ENCODE measurements around the gene CHRNB4. TPM values are rescaled to one million over a fixed set of nuclear protein-coding genes. Genes with fewer than 3 reads are reported as not detected.
"Not testable (repeated sequence)": the region's sequence is repeated elsewhere in the genome, so short reads cannot be mapped to it uniquely, and the experiment has no call there.

Gene CHRNB4
- not detected for total RNA-seq

GRCh38 chr15:78641102-78641748 is at the start of gene CHRNB4:
TSS of gene CHRNB4 (minus strand) at chr15:78641210. CDS start at chr15:78641133, 77 bp downstream.
- intact Hi-C loops (cut with DNase I, micrococcal nuclease), result no loop called here
- H3K4me1 Mint-ChIP-seq, result peaks cover 8% of the 10 kb centered on the region

GRCh38 chr15:78689626-78690025 is 48.6 kb upstream of the CHRNB4 start:
- Mint-ChIP-seq H3K9me3 (ENCODE audit: low read depth) (no peaks in the 10 kb centered on the region), H3K4me3 (no peak overlapping the region), H3K27me3 (no peaks in the 10 kb centered on the region), H3K27ac (no peak overlapping the region), H3K4me1 (peaks cover 4% of the 10 kb centered on the region), H3K36me3 (ENCODE audit: low read depth) (no peaks in the 10 kb centered on the region)
- ATAC-seq (no peak), DNase-seq (no peak)
- ChIA-PET CTCF (interaction anchor here (1.5 kb wide), 1 partner anchor 20 kb away, joined by 3 read pairs; no protein-coding TSS in a partner anchor), POLR2A (no interaction called here)
- intact Hi-C loops (cut with DNase I, micrococcal nuclease), result no loop called here

More at GRCh38 chr15:78641102-78641748, at the start of gene CHRNB4:
- ChIA-PET POLR2A (no interaction called here), CTCF (interaction anchor here (0.6 to 1.6 kb wide), 5 partner anchors 17 to 99 kb away, joined by 3 to 6 read pairs (median 3); no protein-coding TSS in a partner anchor)
- Mint-ChIP-seq H3K36me3 (ENCODE audit: low read depth) (no peaks in the 10 kb centered on the region), H3K27ac (no peak within 1 kb of the TSS), H3K9me3 (ENCODE audit: low read depth) (no peaks in the 10 kb centered on the region), H3K27me3 (peaks cover 19% of the 10 kb centered on the region), H3K4me3 (peak within 1 kb of the TSS; percentile 44)
- DNase-seq (peak; percentile 45), ATAC-seq (peak; percentile 68)

- H3K36me3 Mint-ChIP-seq (ENCODE audit: low read depth), result no peaks in the 10 kb centered on the region
- CTCF ChIA-PET, result interaction anchor here (0.7 to 1.2 kb wide), 2 partner anchors 33 to 44 kb away, joined by 3 read pairs; no protein-coding TSS in a partner anchor
Observed at GRCh38 chr15:78685925-78686324, 44.9 kb upstream of the CHRNB4 start.

GRCh38 chr15:78685159-78685921 is 44.3 kb upstream of the CHRNB4 start:
- no peak overlapping the region for H3K27ac Mint-ChIP-seq
- no peaks in the 10 kb centered on the region for H3K36me3 Mint-ChIP-seq (ENCODE audit: low read depth)
- no peak overlapping the region for H3K4me3 Mint-ChIP-seq
- ATAC-seq (no peak), DNase-seq (no peak)
- no peaks in the 10 kb centered on the region for H3K27me3 Mint-ChIP-seq
- intact Hi-C loops (cut with DNase I, micrococcal nuclease), result no loop called here
- peaks cover 4% of the 10 kb centered on the region for H3K4me1 Mint-ChIP-seq
- POLR2A ChIA-PET, result no interaction called here
- H3K9me3 Mint-ChIP-seq (ENCODE audit: low read depth), result no peaks in the 10 kb centered on the region
- CTCF ChIA-PET, result interaction anchor here (0.7 to 1.2 kb wide), 4 partner anchors 9 to 80 kb away, joined by 3 read pairs; no protein-coding TSS in a partner anchor

More at GRCh38 chr15:78685925-78686324, 44.9 kb upstream of the CHRNB4 start:
- no peaks in the 10 kb centered on the region for H3K9me3 Mint-ChIP-seq (ENCODE audit: low read depth)
- ATAC-seq (no peak), DNase-seq (no peak)
- no peaks in the 10 kb centered on the region for H3K27me3 Mint-ChIP-seq
- intact Hi-C loops (cut with DNase I, micrococcal nuclease), result no loop called here
- POLR2A ChIA-PET, result no interaction called here
- H3K4me3 Mint-ChIP-seq, result no peak overlapping the region
- no peak overlapping the region for H3K27ac Mint-ChIP-seq
- H3K4me1 Mint-ChIP-seq, result peaks cover 4% of the 10 kb centered on the region

- no peaks in the 10 kb centered on the region for H3K9me3 Mint-ChIP-seq (ENCODE audit: low read depth)
- H3K36me3 Mint-ChIP-seq (ENCODE audit: low read depth), result no peaks in the 10 kb centered on the region
- ChIA-PET POLR2A (no interaction called here), CTCF (interaction anchor here (1.0 kb wide), 2 partner anchors 10 to 81 kb away, joined by 3 read pairs; no protein-coding TSS in a partner anchor)
- ATAC-seq (no peak), DNase-seq (no peak)
- intact Hi-C loops (cut with DNase I, micrococcal nuclease), result no loop called here
- peaks cover 4% of the 10 kb centered on the region for H3K4me1 Mint-ChIP-seq
- no peaks in the 10 kb centered on the region for H3K27me3 Mint-ChIP-seq
- no peak overlapping the region for H3K27ac Mint-ChIP-seq
- H3K4me3 Mint-ChIP-seq, result no peak overlapping the region
Observed at GRCh38 chr15:78684657-78685056, 43.6 kb upstream of the CHRNB4 start.

GRCh38 chr15:78683599-78683998 is 42.6 kb upstream of the CHRNB4 start:
- POLR2A ChIA-PET; H3K9me3 Mint-ChIP-seq (ENCODE audit: low read depth); DNase-seq; ATAC-seq; H3K4me3 Mint-ChIP-seq; H3K27ac Mint-ChIP-seq; H3K4me1 Mint-ChIP-seq; H3K27me3 Mint-ChIP-seq; intact Hi-C loops (cut with DNase I, micrococcal nuclease); H3K36me3 Mint-ChIP-seq (ENCODE audit: low read depth): not testable (repeated sequence)
- CTCF ChIA-PET, result interaction anchor here (0.5 kb wide), 1 partner anchor 12 kb away, joined by 4 read pairs; no protein-coding TSS in a partner anchor

- H3K36me3 Mint-ChIP-seq (ENCODE audit: low read depth), result no peaks in the 10 kb centered on the region
- CTCF ChIA-PET, result no interaction called here
- POLR2A ChIA-PET, result no interaction called here
- H3K4me3 Mint-ChIP-seq, result no peak overlapping the region
- H3K9me3 Mint-ChIP-seq (ENCODE audit: low read depth), result no peaks in the 10 kb centered on the region
- intact Hi-C loops (cut with DNase I, micrococcal nuclease), result no loop called here
- no peak overlapping the region for H3K27ac Mint-ChIP-seq
- no peak for DNase-seq
- H3K27me3 Mint-ChIP-seq, result no peaks in the 10 kb centered on the region
- peaks cover 4% of the 10 kb centered on the region for H3K4me1 Mint-ChIP-seq
- no peak for ATAC-seq
Observed at GRCh38 chr15:78682693-78683410, 41.8 kb upstream of the CHRNB4 start.

- DNase-seq, result no peak
- Mint-ChIP-seq H3K4me3 (no peak overlapping the region), H3K9me3 (ENCODE audit: low read depth) (no peaks in the 10 kb centered on the region), H3K36me3 (ENCODE audit: low read depth) (no peaks in the 10 kb centered on the region), H3K27me3 (no peaks in the 10 kb centered on the region), H3K4me1 (peaks cover 4% of the 10 kb centered on the region), H3K27ac (no peak overlapping the region)
- POLR2A ChIA-PET, result no interaction called here
- intact Hi-C loops (cut with DNase I, micrococcal nuclease), result no loop called here
- CTCF ChIA-PET, result no interaction called here
- no peak for ATAC-seq
Observed at GRCh38 chr15:78682004-78682651, 41.1 kb upstream of the CHRNB4 start.

- ATAC-seq (no peak), DNase-seq (no peak)
- H3K4me3 Mint-ChIP-seq, result no peak overlapping the region
- no peaks in the 10 kb centered on the region for H3K27me3 Mint-ChIP-seq
- no peaks in the 10 kb centered on the region for H3K9me3 Mint-ChIP-seq (ENCODE audit: low read depth)
- H3K4me1 Mint-ChIP-seq, result peaks cover 4% of the 10 kb centered on the region
- POLR2A ChIA-PET, result no interaction called here
- no peak overlapping the region for H3K27ac Mint-ChIP-seq
- intact Hi-C loops (cut with DNase I, micrococcal nuclease), result no loop called here
- no peaks in the 10 kb centered on the region for H3K36me3 Mint-ChIP-seq (ENCODE audit: low read depth)
- CTCF ChIA-PET, result no interaction called here
Observed at GRCh38 chr15:78681281-78682003, 40.4 kb upstream of the CHRNB4 start.

- no peak overlapping the region for H3K27ac Mint-ChIP-seq
- no peaks in the 10 kb centered on the region for H3K9me3 Mint-ChIP-seq (ENCODE audit: low read depth)
- H3K36me3 Mint-ChIP-seq (ENCODE audit: low read depth), result no peaks in the 10 kb centered on the region
- DNase-seq (no peak), ATAC-seq (no peak)
- H3K4me1 Mint-ChIP-seq, result peaks cover 2% of the 10 kb centered on the region
- ChIA-PET CTCF (interaction anchor here (0.7 kb wide), 1 partner anchor 18 kb away, joined by 3 read pairs; no protein-coding TSS in a partner anchor), POLR2A (no interaction called here)
- H3K27me3 Mint-ChIP-seq, result no peaks in the 10 kb centered on the region
- H3K4me3 Mint-ChIP-seq, result no peak overlapping the region
- intact Hi-C loops (cut with DNase I, micrococcal nuclease), result no loop called here
Observed at GRCh38 chr15:78680431-78681075, 39.5 kb upstream of the CHRNB4 start.

All from activated CD4-positive, alpha-beta T cell treated with anti-CD3 and anti-CD28 coated beads for 36 hours (primary cell).